Keratinocyte (primary cell): ENCODE data around the gene ADGRV1. TPM values are rescaled to one million over a fixed set of nuclear protein-coding genes. Genes with fewer than 3 reads are reported as not detected.

Experiments used
- DNase-seq: peaks from one replicate; pipeline ENCODE4 v3.0.0-alpha.2; 2011; ENCODE audit warnings: low read depth, missing footprints, low spot score
- FAIRE-seq: peaks from 2 replicates; lab custom pipeline; 2011; peaks lifted over from hg19 to GRCh38; lab: Jason Lieb, UNC
- H2AFZ ChIP-seq: 2 replicates; pipeline ENCODE4 v1.6.0; 2012; ENCODE audit warnings: low read length, control low read depth, inconsistent platforms; ENCODE audit not compliant: control insufficient read depth
- H3K27ac ChIP-seq: 2 replicates; pipeline ENCODE4 v1.5.1; 2011; ENCODE audit warnings: low read length; ENCODE audit not compliant: control insufficient read depth, insufficient read depth
- H3K27me3 ChIP-seq: 3 replicates; pipeline ENCODE4 v1.6.0; 2011; ENCODE audit warnings: low read length; ENCODE audit not compliant: control insufficient read depth, insufficient read depth; ENCODE audit errors: extremely low read depth
- H3K36me3 ChIP-seq, 2 experiments: 2 replicates in 1 of 2; 3 replicates in 1 of 2; pipeline ENCODE4 v1.5.1; 2011; ENCODE audit warnings: low read length in 2 of 2, mild to moderate bottlenecking in 1 of 2; ENCODE audit not compliant: control insufficient read depth in 2 of 2, insufficient read depth in 2 of 2; ENCODE audit errors: extremely low read depth in 1 of 2
- H3K4me1 ChIP-seq: 3 replicates; pipeline ENCODE4 v1.5.1; 2011; ENCODE audit warnings: low read length; ENCODE audit not compliant: control insufficient read depth, insufficient read depth; ENCODE audit errors: extremely low read depth
- H3K4me2 ChIP-seq: 3 replicates; pipeline ENCODE4 v1.6.0; 2011; ENCODE audit warnings: low read depth, low read length; ENCODE audit not compliant: control insufficient read depth, insufficient read depth; ENCODE audit errors: extremely low read depth
- H3K4me3 ChIP-seq, 3 experiments: fragments of 200-600 bp in 1 of 3; sonication (generic) in 1 of 3; 2 replicates in 2 of 3; 3 replicates in 1 of 3; pipeline ENCODE4 v1.5.1; 2011 to 2016; ENCODE audit warnings: low read length in 3 of 3, mild to moderate bottlenecking in 3 of 3, control low read depth in 2 of 3, inconsistent platforms in 1 of 3, low read depth in 1 of 3, mixed read lengths in 1 of 3, mixed run types in 1 of 3, moderate library complexity in 1 of 3; ENCODE audit not compliant: control insufficient read depth in 2 of 3, insufficient read depth in 2 of 3; ENCODE audit errors: extremely low read depth in 1 of 3
- H3K79me2 ChIP-seq: 2 replicates; pipeline ENCODE4 v1.6.0; 2012; ENCODE audit warnings: low read length; ENCODE audit not compliant: control insufficient read depth, insufficient read depth
- H3K9ac ChIP-seq: 3 replicates; pipeline ENCODE4 v1.6.0; 2011; ENCODE audit warnings: low read length; ENCODE audit not compliant: control insufficient read depth, insufficient read depth; ENCODE audit errors: extremely low read depth
- H3K9me1 ChIP-seq: 3 replicates; pipeline ENCODE4 v1.6.0; 2011; ENCODE audit warnings: low read length; ENCODE audit not compliant: control insufficient read depth, insufficient read depth; ENCODE audit errors: extremely low read depth
- H3K9me3 ChIP-seq: 2 replicates; pipeline ENCODE4 v1.5.1; 2012; ENCODE audit warnings: low read depth, low read length; ENCODE audit not compliant: control insufficient read depth
- H4K20me1 ChIP-seq: 3 replicates; pipeline ENCODE4 v1.6.0; 2011; ENCODE audit warnings: low read length; ENCODE audit not compliant: control insufficient read depth, insufficient read depth; ENCODE audit errors: extremely low read depth
- EZH2 ChIP-seq: IDR thresholded peaks from one replicate; pipeline ENCODE4 v1.6.1; 2012; ENCODE audit warnings: inconsistent platforms, mild to moderate bottlenecking, low read length, moderate library complexity
- dilution Hi-C: fragments of 300-500 bp; cut with MboI; formaldehyde crosslinking; loops from one replicate; pipeline ENCODE4 v1.7.0; 2020; ENCODE audit warnings: low sequenced_read_pairs; ENCODE audit not compliant: extremely low pct_ligation_motif_present
- polyA plus RNA-seq, 5 experiments: library from polyadenylated mRNA; depleted of rRNA in 3 of 5; stranded (reverse) in 3 of 5; stranded (forward) in 1 of 5; unstranded in 1 of 5; fragments of >200 nt; gene quantifications; 1 replicate in 1 of 5; 2 replicates in 3 of 5; 3 replicates in 1 of 5; pipeline versions ENCODE4 v1.2.1 to v1.2.3, GENCODE V29; 2011 to 2012; ENCODE audit warnings: missing spikeins in 2 of 5, low read depth in 1 of 5, low replicate concordance in 1 of 5
- TF ChIP-seq, protein P1 (sequence below), 3 experiments: IDR thresholded peaks in 1 of 3; conservative IDR thresholded peaks in 1 of 3; optimal IDR thresholded peaks in 1 of 3; 2 replicates in 2 of 3; 3 replicates in 1 of 3; pipeline versions ENCODE3 to v1.5.1; 2011; ENCODE audit warnings: low read length in 3 of 3, mild to moderate bottlenecking in 3 of 3, moderate library complexity in 2 of 3, control low read depth in 1 of 3, inconsistent platforms in 1 of 3; ENCODE audit not compliant: insufficient read depth in 2 of 3; ENCODE audit errors: extremely low read depth in 1 of 3

The ADGRV1 gene
- polyA plus RNA-seq, 1 donor (not counting 4 experiments of a cell fraction or from before 2014, with no cell fraction given): 0.05 TPM

DNA sequence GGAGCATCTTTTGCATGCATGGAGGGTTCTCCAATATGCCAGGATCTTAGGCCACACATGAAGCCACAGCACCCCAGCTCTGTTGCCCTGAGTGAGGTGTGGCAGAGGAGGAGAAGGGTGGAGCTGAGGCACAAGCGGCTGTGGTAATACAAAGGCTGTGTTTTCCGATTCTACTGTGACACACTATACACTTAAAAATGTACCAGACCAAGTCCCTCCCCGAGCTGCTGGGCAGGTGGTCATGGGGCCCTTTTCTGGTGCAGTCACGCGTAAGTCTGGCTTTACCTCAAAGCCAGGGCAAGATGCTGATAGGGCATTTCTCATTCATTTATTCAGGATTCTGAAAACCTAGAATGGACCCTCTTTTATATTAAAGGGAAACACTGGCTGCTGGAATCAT, 3.7 kb downstream of the ADGRV1 start:
- H2AFZ ChIP-seq: no peak overlapping the region

DNA sequence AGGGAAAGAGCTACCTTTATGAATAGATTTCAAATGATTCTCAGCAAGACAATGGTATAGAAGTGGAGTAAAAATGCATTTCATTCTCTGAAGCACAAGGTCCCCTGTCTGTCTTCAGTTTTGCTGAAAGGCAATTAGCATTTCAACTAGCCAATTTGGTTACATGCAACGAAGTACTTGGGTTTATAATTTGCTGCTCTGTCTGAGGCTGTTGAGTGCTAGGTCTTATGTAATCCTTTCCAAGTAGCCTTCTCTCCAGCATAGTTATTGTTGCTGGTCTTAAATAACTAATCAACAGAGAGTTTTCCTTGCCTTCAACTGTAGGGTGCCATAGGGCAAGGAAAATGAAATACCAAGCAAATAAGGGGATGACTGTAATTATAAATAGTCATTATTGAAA, 4.5 kb downstream of the ADGRV1 start:
- Histone ChIP-seq H3K9ac (no peak overlapping the region), H2AFZ (no peak overlapping the region), H3K79me2 (no peaks in the 10 kb centered on the region), H3K36me3 (no peaks in the 10 kb centered on the region), H3K4me1 (peaks cover 2% of the 10 kb centered on the region), H3K27ac (no peak overlapping the region), H3K9me3 (no peaks in the 10 kb centered on the region), H3K4me3 (no peak overlapping the region), H4K20me1 (no peaks in the 10 kb centered on the region), H3K27me3 (peaks cover 14% of the 10 kb centered on the region), H3K4me2 (no peak overlapping the region), H3K9me1 (no peaks in the 10 kb centered on the region)
- TF ChIP-seq, protein P1, sequence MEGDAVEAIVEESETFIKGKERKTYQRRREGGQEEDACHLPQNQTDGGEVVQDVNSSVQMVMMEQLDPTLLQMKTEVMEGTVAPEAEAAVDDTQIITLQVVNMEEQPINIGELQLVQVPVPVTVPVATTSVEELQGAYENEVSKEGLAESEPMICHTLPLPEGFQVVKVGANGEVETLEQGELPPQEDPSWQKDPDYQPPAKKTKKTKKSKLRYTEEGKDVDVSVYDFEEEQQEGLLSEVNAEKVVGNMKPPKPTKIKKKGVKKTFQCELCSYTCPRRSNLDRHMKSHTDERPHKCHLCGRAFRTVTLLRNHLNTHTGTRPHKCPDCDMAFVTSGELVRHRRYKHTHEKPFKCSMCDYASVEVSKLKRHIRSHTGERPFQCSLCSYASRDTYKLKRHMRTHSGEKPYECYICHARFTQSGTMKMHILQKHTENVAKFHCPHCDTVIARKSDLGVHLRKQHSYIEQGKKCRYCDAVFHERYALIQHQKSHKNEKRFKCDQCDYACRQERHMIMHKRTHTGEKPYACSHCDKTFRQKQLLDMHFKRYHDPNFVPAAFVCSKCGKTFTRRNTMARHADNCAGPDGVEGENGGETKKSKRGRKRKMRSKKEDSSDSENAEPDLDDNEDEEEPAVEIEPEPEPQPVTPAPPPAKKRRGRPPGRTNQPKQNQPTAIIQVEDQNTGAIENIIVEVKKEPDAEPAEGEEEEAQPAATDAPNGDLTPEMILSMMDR (optimal IDR thresholded peaks at IDR 0.05 in 1 of 3, IDR thresholded peaks at IDR 0.05 in 1 of 3, conservative IDR thresholded peaks at IDR 0.05 in 1 of 3; ENCODE audit: extremely low read depth in 1 of 3, insufficient read depth in 2 of 3, low read length in 3 of 3): no peak
- no peak for TF ChIP-seq EZH2
- DNase-seq: no peak
- no peak for FAIRE-seq
- dilution Hi-C loops: no loop called here

More for the DNA sequence above, 3.7 kb downstream of the ADGRV1 start:
- no peak for FAIRE-seq
- Histone ChIP-seq H4K20me1 (no peaks in the 10 kb centered on the region), H3K4me1 (peaks cover 2% of the 10 kb centered on the region), H3K4me3 (no peak overlapping the region), H3K9me3 (no peaks in the 10 kb centered on the region), H3K9ac (no peak overlapping the region), H3K9me1 (no peaks in the 10 kb centered on the region), H3K79me2 (no peaks in the 10 kb centered on the region), H3K27ac (no peak overlapping the region), H3K4me2 (no peak overlapping the region), H3K27me3 (peaks cover 22% of the 10 kb centered on the region), H3K36me3 (no peaks in the 10 kb centered on the region)
- dilution Hi-C loops: no loop called here
- TF ChIP-seq EZH2: no peak
- TF ChIP-seq, protein P1 (optimal IDR thresholded peaks at IDR 0.05 in 1 of 3, IDR thresholded peaks at IDR 0.05 in 1 of 3, conservative IDR thresholded peaks at IDR 0.05 in 1 of 3; ENCODE audit: extremely low read depth in 1 of 3, insufficient read depth in 2 of 3, low read length in 3 of 3): no peak
- no peak for DNase-seq
